GM19025 (cell line): ENCODE measurements around the gene PDIA3.
A peak's percentile ranks its signal among the peaks of the same experiment; 100 is the strongest.
"Not testable (repeated sequence)": the region's sequence is repeated elsewhere in the genome, so short reads cannot be mapped to it uniquely, and the experiment has no call there.

ENCODE experiments used
- ATAC-seq: cut with Tn5 transposase; IDR thresholded peaks from one replicate; pipeline ENCODE4 v1.9.1; 2021; ENCODE audit warnings: mild to moderate bottlenecking, low read depth, moderate library complexity; ENCODE audit not compliant: unreplicated experiment

PDIA3 gene

GRCh38 chr15:43746245-43746902, at the start of gene PDIA3:
TSS of gene PDIA3 (plus strand) at chr15:43746438. CDS start at chr15:43746540, 102 bp downstream.
- peak; percentile 74 for ATAC-seq

- ATAC-seq, result no peak
These were observed 44.1 kb upstream of the PDIA3 start for GRCh38 chr15:43702174-43702573.

GRCh38 chr15:43702701-43703424, 43.4 kb upstream of the PDIA3 start:
- no peak for ATAC-seq

- ATAC-seq, result not testable (repeated sequence)
These were observed 35.7 kb upstream of the PDIA3 start for GRCh38 chr15:43710431-43711131.

- ATAC-seq, result no peak
These were observed 23.1 kb upstream of the PDIA3 start for GRCh38 chr15:43723151-43723550.

GRCh38 chr15:43726306-43726705, 19.9 kb upstream of the PDIA3 start:
- ATAC-seq, result not testable (repeated sequence)

GRCh38 chr15:43728053-43728725, 18.0 kb upstream of the PDIA3 start:
- ATAC-seq, result not testable (repeated sequence)

- peak; percentile 32 for ATAC-seq
These were observed 10.8 kb upstream of the PDIA3 start for GRCh38 chr15:43735416-43735815.

- not testable (repeated sequence) for ATAC-seq
These were observed 668 bp downstream of the PDIA3 start for GRCh38 chr15:43746903-43747309.

- ATAC-seq, result no peak
These were observed 2.1 kb downstream of the PDIA3 start for GRCh38 chr15:43748376-43748775.

- ATAC-seq, result peak; percentile 38
These were observed 3.6 kb downstream of the PDIA3 start for GRCh38 chr15:43749690-43750345.

- ATAC-seq, result no peak
These were observed 5.6 kb downstream of the PDIA3 start for GRCh38 chr15:43751885-43752284.

- ATAC-seq, result no peak
These were observed 16.6 kb downstream of the PDIA3 start for GRCh38 chr15:43762824-43763223.

- no peak for ATAC-seq
These were observed 17.7 kb downstream of the PDIA3 start for GRCh38 chr15:43763819-43764446.

- ATAC-seq, result no peak
These were observed 23.5 kb downstream of the PDIA3 start for GRCh38 chr15:43769584-43770228.

- no peak for ATAC-seq
These were observed 25.6 kb downstream of the PDIA3 start for GRCh38 chr15:43771816-43772215.

GRCh38 chr15:43772624-43773023, 26.4 kb downstream of the PDIA3 start:
- ATAC-seq, result no peak

GRCh38 chr15:43774062-43774461, 27.8 kb downstream of the PDIA3 start:
- no peak for ATAC-seq

- no peak for ATAC-seq
These were observed 29.2 kb downstream of the PDIA3 start for GRCh38 chr15:43775411-43775965.
